ENCODE results near the gene ASPN.
A peak's percentile ranks its signal among the peaks of the same experiment; 100 is the strongest.
"Not testable (repeated sequence)": the region's sequence is repeated elsewhere in the genome, so short reads cannot be mapped to it uniquely, and the experiment has no call there.

The ASPN gene

DNA sequence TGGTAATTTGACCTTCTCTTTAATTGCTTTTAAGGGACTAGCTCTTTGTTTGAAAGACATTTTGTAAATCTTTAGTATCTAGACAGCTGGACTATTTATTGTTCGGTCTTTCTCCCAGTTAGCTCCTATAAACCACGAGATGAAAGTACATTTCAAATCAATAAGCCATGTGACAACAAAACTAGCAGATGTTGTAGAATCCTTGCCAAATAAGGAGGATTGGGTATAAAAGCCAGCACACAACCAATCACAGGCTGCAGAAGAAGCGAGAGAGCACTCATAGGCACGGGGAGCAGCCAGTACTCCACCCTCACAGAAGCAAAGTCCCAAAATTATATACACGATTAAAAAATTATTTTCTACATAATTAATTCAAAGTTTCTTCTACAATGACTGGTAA is 50.0 kb downstream of the ASPN start:
- no peak for DNase-seq (ENCODE audit: low read depth, low spot score)
- H3K4me3 ChIP-seq (ENCODE audit: low read length), result no peak overlapping the region

DNA sequence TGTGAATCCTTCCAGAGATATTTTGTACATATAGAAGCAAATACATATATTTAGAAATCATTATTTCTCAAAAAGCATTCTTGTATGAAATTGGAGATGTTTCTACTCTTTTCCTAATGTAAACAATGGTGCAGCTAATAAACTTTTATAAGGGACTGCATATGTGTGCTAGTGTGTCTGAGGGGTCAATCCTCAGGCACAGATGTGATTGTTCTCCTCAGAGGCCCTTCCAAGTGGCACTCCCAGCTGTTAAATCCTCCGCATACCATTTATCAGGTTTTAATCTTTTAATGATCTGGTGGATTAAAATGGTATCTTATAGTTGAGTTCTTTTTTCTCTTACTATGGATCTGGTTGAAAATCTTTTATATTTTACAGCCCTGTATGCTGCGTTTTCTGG is 52.5 kb downstream of the ASPN start:
- DNase-seq (ENCODE audit: low read depth, low spot score), result no peak
- no peak overlapping the region for H3K4me3 ChIP-seq (ENCODE audit: low read length)

DNA sequence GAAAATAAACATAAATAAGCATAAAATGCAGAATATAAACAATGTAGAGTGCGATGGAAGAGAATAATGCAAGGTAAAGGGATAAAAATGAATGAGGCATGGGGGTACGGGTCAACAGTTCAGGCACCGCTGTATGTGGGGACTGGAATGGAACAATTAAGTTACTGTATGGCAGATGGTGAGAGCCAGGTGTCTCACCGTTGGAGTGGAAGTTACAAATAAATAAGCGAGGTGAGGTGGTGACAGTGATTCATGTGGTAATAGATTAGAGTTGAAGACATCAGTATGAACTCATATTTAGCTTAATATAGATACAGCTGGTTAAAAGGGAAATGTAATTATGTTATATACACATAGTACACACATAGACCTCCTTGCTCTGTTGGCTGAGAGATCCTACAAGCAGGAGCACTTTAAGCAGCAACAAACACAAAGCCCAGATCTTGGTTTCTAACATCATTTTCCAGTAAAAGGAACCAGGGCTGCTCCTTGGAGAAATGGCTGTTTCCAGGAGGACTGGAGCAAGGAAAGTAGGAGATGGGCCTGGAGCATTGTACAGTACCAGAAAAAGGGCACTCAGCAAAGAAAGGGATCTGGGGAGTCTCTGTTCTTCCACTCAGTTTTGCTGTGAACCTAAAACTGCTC is 55.7 kb downstream of the ASPN start:
- H3K4me3 ChIP-seq (ENCODE audit: low read length), result no peak overlapping the region
- peak; percentile 86 for DNase-seq (ENCODE audit: low read depth, low spot score)

DNA sequence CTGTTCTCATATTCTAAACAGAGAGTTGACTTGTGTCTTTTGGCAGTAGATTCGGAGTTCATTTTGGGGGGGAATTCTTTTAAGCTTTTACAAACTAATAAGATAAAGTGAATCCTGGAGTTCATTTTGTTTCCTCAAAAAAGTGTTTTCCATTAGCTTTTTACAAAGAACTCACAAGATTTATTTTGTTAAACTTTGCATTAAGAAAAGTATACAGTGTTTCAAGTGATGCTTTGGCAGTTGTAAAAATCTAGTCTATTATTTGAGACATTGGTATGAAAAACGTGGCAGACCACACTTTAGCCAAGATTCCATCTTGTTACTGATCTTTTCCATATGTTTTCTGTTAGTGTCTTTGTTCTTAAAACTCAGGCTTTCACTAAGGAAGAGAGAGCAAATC is 56.8 kb downstream of the ASPN start:
- no peak overlapping the region for H3K4me3 ChIP-seq (ENCODE audit: low read length)
- DNase-seq (ENCODE audit: low read depth, low spot score), result no peak

DNA sequence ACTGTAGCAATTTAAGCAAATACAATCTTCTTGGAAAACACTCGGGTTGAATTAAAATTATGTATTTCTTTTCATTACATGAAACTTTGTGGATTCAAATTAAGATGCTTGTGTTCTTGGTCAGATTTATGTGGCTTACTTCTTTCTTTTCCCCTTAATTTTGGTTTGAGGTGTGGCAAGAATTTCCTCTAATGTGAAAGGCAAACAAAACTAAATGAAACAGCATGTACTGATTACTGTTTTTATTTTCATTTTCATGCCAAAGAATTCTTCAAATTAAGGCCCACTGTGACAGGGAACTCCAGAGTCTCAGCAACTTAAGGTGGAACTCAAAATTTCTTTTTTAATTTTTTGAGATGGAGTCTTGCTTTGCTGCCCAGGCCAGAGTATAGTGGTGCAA is 58.0 kb downstream of the ASPN start, which contains the start of gene OMD:
Gene OMD (minus strand): TSS at position 132 of the 400 bp plus-strand sequence. CDS start 6,913 bp downstream, outside the sequence.
- no peak for DNase-seq (ENCODE audit: low read depth, low spot score)
- no peak within 1 kb of the TSS for H3K4me3 ChIP-seq (ENCODE audit: low read length)

DNA sequence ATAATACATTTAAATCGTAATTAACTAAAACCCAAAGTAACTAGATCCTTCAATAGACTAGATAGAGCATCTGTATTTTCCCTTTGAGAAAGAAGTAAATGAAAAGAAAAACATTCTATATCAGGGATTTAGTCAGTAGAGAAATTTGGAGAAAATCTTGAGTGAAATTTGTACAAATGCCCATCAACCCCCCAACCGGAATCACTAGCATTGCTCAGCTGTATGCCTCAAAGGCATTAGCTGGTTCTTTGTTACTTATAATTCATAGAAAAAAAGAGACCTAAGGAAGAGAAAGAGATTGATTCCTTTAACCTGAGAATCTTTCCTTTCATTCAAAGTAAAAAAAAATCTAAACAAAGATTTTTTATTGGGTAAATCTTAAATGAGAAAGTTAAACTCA is 58.7 kb downstream of the ASPN start:
- DNase-seq (ENCODE audit: low read depth, low spot score), result no peak
- H3K4me3 ChIP-seq (ENCODE audit: low read length), result no peak overlapping the region

DNA sequence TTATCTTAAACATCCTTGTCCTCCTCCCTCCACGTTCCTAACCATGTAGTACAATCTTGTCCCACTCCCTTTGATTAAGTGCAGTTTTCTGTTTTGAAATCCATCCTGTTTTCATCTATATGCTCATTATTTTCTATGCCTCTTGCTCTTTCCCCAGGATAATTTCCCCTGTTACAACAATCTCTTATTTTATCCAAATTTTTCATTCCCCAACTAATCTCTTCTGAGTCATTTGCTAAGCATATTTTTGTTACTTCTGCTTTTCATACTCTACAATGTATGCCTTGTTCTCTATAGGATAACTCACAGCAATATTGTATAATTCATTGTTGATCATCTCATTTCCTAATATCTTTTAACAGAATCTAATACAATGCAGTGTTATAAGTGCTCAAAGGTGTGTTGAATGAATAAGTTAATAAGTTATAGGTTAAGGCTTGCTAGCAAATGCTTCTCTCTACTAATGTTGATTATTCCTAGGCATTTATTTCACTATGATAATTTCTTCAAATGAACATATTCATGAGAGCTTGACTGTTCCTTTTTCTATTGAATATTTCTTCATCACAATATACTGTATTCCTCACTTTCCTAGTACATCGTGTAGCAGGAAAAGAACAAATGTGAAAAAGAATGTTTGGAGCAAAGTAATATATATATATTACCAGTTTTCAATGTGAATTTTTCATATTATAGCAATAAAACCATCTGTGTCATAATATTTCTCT is 59.5 kb downstream of the ASPN start:
- H3K4me3 ChIP-seq (ENCODE audit: low read length), result no peak overlapping the region
- no peak for DNase-seq (ENCODE audit: low read depth, low spot score)

DNA sequence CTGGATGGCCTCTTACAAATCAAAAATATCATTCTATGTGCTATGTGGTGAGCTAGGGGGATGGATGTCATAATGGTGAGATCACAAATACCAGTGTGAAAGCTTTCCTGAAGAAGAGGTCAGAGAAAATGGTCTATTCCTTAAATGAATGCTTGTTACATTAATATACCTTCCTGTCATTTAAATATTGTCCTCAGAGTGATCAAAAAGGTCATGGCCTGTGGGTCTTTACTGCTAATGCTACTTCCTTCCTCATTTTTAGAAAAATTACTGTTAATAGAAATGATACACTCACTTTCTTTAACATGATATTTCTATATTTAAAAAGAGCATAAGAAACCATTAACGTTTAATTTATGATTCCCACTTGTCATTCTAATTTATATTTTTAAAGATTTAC is 67.7 kb downstream of the ASPN start:
- no peak overlapping the region for H3K4me3 ChIP-seq (ENCODE audit: low read length)
- DNase-seq (ENCODE audit: low read depth, low spot score), result no peak

DNA sequence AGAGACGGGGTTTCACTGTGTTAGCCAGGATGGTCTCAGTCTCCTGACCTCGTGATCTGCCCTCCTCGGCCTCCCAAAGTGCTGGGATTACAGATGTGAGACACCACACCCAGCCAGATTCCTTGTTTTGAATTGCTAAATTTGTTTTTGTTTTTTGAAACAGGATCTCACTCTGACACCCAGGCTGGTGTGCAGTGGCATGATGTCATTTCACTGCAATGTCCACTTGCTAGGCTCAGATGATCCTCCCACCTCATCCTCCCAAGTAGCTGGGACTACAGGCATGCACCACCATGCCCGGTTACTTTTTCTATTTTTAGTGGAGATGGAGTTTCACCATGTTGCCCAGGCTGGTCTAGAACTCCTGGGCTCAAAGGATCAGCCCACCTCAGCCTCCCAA is 71.1 kb downstream of the ASPN start:
- DNase-seq (ENCODE audit: low read depth, low spot score); H3K4me3 ChIP-seq (ENCODE audit: low read length): not testable (repeated sequence)

DNA sequence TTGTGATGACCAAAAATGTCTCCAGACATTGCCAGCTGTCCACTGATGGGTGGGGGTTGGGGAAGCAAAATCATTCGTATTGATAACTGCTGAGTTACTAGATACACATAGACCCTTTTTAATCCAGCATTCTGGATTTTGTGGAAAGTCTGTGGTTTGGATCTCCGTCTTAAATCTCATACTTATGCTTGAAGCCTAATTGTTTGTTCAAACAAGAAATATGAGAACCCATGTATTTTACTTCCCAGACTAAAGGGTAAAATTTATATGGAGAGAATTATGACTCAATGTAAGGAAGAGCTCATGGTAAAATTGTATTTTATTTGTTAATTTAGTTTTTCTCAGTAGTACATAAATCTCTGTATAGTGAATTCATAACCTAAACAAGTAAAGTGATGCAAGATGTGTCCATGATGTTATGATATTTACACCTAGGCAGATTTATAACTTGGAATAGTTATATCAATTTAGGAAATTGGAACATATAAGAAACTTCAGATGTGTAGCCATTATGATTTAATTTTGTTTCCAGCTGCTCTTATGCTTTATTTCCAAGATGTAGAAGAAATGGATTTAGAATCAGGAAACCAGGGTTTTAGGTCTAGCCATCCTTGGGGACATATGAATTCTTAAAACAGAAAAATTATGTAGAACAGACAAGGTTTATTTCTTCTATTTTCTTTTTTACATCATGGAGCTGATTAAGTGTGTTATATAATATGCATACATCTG is 73.4 kb downstream of the ASPN start:
- no peak overlapping the region for H3K4me3 ChIP-seq (ENCODE audit: low read length)
- no peak for DNase-seq (ENCODE audit: low read depth, low spot score)

DNA sequence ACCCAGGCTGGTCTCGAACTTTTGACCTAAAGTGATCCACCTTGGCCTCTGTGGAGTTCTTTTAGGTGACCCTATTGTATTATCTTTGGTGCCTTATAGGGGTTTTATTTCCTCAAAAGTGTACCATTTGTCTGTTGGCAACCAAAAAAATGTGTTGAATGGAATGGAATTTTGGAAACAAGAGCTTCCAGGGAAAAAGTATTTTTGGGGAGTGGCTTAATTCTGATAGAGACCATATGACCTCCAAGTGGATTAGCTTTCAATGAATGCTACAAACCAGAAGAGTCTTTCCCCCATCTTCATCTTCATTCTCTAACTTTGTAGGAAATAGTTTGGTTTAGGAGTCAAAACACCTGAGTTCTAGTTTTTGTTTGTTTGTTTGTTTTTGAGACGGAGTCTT is 74.5 kb downstream of the ASPN start:
- DNase-seq (ENCODE audit: low read depth, low spot score), result no peak
- H3K4me3 ChIP-seq (ENCODE audit: low read length), result no peak overlapping the region

DNA sequence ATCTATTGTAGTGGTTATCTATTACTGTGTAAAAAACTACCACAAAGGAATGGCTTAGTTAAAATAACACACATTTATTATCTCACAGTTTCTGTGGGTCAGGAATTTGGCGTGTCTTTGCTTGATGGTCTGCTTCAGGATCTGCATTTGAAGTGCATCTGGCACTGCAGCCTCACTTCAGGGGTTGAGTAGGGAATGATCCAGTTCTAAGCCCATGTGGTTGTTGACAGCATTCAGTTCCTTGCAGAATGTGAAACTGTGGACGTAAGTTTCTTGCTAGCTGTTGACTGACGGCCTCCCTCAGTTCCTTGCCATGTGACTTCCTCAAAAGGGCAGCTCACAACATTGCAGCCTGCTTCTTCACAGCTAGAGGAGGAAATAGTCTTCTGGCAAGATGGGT is 75.8 kb downstream of the ASPN start:
- peak overlapping the region; percentile 53 for H3K4me3 ChIP-seq (ENCODE audit: low read length)
- peak; percentile 84 for DNase-seq (ENCODE audit: low read depth, low spot score)
